GM06990 (cell line): ENCODE data around the gene ZNF778.
"Not testable (repeated sequence)": the region's sequence is repeated elsewhere in the genome, so short reads cannot be mapped to it uniquely, and the experiment has no call there.

Source experiments
- DNase-seq: peaks from one replicate; pipeline ENCODE4 v3.0.0-alpha.2; 2011; ENCODE audit not compliant: insufficient read length; ENCODE audit errors: extremely low read depth
- H3K27me3 ChIP-seq: replicated peaks from 2 replicates; pipeline ENCODE4 v1.6.0; 2011; ENCODE audit warnings: low read length; ENCODE audit not compliant: control insufficient read depth, insufficient read depth
- H3K36me3 ChIP-seq: 2 replicates; pipeline ENCODE4 v1.5.1; 2011; ENCODE audit warnings: low read length; ENCODE audit not compliant: control insufficient read depth, insufficient read depth
- H3K4me3 ChIP-seq: replicated peaks from 2 replicates; pipeline ENCODE4 v1.5.1; 2011; ENCODE audit warnings: low read depth, mild to moderate bottlenecking, control low read depth, low read length
- TF ChIP-seq, protein P1 (sequence below): IDR thresholded peaks from 2 replicates; pipeline ENCODE4 v1.5.1; 2011; ENCODE audit warnings: low read length, control low read depth, mild to moderate bottlenecking, inconsistent platforms; ENCODE audit not compliant: insufficient read depth, poor library complexity, severe bottlenecking

Gene ZNF778

DNA sequence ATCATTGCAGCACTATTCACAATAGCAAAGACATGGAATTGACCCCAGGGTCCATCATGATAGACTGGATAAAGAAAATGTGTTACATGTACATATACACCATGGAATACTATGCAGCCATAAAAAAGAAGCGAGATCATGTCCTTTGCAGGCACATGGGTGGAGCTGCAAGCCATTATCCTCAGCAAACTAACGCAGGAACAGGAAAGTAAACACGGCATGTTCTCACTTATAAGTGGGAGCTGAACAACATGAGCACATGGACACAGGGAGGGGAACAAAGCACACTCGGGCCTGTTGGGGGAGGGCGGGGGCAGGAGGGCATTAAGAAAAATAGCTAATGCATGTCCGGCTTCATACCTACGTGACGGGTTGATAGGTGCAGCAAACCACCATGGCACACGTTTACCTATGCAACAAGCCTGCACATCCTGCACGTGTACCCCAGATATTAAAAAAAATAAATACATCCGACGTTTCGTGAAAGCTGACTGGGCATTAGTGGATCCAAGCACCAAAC, 28.9 kb downstream of the ZNF778 start:
- no peaks in the 10 kb centered on the region for H3K27me3 ChIP-seq
- TF ChIP-seq, protein P1, sequence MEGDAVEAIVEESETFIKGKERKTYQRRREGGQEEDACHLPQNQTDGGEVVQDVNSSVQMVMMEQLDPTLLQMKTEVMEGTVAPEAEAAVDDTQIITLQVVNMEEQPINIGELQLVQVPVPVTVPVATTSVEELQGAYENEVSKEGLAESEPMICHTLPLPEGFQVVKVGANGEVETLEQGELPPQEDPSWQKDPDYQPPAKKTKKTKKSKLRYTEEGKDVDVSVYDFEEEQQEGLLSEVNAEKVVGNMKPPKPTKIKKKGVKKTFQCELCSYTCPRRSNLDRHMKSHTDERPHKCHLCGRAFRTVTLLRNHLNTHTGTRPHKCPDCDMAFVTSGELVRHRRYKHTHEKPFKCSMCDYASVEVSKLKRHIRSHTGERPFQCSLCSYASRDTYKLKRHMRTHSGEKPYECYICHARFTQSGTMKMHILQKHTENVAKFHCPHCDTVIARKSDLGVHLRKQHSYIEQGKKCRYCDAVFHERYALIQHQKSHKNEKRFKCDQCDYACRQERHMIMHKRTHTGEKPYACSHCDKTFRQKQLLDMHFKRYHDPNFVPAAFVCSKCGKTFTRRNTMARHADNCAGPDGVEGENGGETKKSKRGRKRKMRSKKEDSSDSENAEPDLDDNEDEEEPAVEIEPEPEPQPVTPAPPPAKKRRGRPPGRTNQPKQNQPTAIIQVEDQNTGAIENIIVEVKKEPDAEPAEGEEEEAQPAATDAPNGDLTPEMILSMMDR = no peak
- DNase-seq = no peak
- no peak overlapping the region for H3K4me3 ChIP-seq
- H3K36me3 ChIP-seq = no peaks in the 10 kb centered on the region

DNA sequence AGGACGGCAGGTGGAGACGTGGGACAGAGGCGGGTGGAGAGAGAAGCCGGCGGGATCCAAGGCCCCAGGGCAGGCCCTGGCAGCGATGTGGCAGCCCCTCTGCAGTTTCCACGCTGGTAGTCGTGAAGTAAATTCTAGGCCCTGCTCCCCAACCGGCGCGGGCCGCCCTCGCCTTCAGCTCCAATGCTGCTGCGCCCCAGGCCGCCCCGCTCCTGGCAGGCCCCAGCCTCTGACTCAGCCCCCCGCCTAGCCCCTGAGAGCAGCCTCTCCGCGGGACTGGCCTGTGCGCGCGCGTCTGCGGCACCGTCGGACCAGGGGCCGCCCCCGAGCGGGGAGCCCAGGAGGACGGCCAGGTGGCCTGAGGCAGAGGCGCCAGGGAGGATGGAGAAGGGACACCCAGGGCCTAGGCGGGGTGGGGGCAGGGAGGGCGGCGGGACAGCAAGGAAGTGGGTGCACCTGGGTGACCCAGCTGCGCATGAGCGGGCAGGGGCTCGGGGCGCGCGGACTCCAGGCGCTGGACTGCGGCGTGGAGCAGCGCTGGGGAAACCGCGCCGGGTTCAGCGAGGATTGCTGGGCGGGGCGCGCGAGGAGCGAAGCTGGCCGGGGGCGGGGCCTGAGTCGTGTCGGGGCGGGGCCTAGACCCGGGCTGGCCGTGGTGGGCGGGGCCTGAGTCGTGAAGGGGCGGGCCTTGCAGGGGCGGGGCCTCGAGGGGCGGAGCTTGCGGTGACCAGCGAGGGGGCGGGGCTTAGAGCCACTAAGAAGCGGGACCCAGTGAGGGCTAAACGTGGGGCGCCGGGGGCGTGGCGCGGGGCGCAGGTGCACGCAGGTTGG, 29.6 kb downstream of the ZNF778 start:
- no peaks in the 10 kb centered on the region for H3K27me3 ChIP-seq
- peak overlapping the region; percentile 55 for H3K4me3 ChIP-seq
- TF ChIP-seq, protein P1 = no peak
- peak; percentile 81 for DNase-seq
- no peaks in the 10 kb centered on the region for H3K36me3 ChIP-seq

DNA sequence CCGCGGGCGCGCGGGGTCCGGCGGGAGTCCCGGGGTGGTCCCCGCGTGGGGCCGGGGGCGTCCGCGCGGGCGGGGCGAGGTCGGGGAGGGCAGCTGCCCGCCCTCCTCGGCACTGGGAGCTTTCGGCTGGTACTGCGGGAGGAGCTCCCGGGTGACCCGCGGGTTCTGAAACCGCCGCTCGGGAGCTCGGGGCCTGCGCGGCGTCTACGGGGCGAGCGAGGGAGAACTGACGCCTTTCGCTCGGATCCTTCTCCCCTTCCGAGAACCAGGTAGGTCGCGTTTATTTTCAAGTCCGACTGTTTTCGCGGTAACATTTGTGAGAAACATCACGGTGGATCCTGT, 30.2 kb downstream of the ZNF778 start:
- not testable (repeated sequence) for H3K36me3 ChIP-seq, H3K27me3 ChIP-seq, H3K4me3 ChIP-seq, DNase-seq

DNA sequence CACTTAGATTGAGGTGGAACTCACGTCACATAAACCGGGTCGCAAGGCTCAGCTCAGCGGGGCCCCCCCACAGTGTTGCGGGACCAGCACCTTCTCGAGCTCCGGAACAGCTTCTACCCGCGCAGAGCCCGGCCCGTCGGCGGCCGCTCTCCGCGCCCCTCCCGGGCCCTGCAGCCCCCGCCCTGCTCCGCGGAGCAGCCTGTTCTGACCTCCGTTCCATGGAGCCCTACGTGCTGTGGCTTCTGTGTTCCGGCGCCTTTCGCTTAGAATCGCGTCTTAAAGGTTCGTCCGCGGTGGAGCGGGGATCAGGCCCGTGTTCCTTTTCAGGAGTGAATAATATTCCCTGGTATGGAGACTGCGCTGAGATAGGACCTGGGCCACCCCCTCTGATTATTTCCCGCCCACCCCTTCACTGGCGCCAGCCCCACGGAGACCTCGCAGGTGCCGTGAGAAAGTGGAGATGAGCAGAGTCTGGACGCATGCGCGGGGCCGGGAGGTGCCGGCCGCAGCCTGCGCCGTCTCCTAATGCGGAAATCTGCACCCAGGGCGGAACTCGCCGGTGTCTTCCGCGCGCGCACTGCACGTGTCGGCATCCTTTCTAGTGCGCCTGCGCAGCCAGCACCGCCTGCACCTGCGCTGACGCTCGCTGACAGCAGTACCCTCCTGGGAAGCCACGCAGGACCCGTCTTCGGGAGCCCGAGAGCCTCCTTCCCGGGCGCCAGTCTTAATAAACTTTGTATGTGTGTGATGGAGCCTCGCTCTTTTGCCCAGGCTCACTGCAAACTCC, 30.9 kb downstream of the ZNF778 start:
- Histone ChIP-seq H3K27me3 (no peaks in the 10 kb centered on the region), H3K36me3 (no peaks in the 10 kb centered on the region), H3K4me3 (no peak overlapping the region)
- DNase-seq = no peak
- TF ChIP-seq, protein P1 = no peak

DNA sequence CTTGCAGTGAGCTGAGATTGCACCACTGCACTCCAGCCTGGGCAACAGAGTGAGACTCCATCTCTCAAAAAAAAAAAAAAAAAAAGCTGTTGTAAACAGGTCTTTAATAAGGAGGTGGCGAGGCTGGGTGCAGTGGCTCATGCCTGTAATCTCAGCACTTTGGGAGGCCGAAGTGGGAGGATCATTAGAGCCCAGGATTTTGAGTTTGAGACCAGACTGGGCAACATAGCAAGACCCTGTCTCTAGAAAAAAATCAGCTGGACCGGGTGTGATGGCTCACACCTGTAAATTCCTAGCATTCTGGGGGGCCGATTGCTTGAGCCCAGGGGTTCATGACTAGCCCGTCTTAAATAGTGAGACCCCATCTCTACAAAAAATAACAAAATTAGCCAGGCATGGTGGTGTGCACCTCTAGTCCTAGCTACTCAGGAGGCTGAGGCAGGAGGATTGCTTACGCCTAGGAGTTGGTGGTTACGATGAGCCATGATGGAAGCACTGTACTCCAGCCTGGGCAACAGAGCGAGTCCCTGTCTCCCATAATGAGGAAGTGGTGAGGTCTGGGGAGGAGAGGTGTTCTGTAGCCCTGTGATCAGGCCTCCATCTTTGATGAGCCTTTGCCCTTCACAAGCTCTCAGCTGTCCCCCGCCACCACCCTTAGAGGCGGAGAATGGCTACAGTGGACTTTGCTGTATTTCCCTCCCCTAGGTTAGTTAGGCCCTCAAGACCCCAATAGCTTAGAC, 36.2 kb downstream of the ZNF778 start:
- DNase-seq = no peak
- H3K27me3 ChIP-seq = no peaks in the 10 kb centered on the region
- H3K4me3 ChIP-seq = no peak overlapping the region
- TF ChIP-seq, protein P1 = no peak
- H3K36me3 ChIP-seq = no peaks in the 10 kb centered on the region
